SK-N-MC (cell line): Measurements from ENCODE around the gene MAD2L1.

Experiments used
- EZH2 ChIP-seq: fragments of 200-600 bp; sonication (generic); IDR thresholded peaks from one replicate; pipeline ENCODE4 v1.6.1; 2017; ENCODE audit warnings: antibody characterized with exemption
- FOXP2 ChIP-seq: optimal IDR thresholded peaks from 2 replicates; pipeline ENCODE3; 2011; ENCODE audit warnings: mild to moderate bottlenecking, moderate library complexity; ENCODE audit not compliant: insufficient read depth; ENCODE audit errors: extremely low read length, control extremely low read depth

GRCh38 chr4:120066517-120067340 lies at the start of gene MAD2L1:
- TF ChIP-seq EZH2 (no peak), FOXP2 (no peak)
